HG03103 (cell line): ENCODE measurements around the gene SMAD4.
A peak's percentile ranks its signal among the peaks of the same experiment; 100 is the strongest.
"Not testable (repeated sequence)": the region's sequence is repeated elsewhere in the genome, so short reads cannot be mapped to it uniquely, and the experiment has no call there.

Experiments
- ATAC-seq: cut with Tn5 transposase; IDR thresholded peaks from one replicate; pipeline ENCODE4 v1.9.1; 2021; ENCODE audit warnings: low read depth; ENCODE audit not compliant: unreplicated experiment

Gene SMAD4

DNA sequence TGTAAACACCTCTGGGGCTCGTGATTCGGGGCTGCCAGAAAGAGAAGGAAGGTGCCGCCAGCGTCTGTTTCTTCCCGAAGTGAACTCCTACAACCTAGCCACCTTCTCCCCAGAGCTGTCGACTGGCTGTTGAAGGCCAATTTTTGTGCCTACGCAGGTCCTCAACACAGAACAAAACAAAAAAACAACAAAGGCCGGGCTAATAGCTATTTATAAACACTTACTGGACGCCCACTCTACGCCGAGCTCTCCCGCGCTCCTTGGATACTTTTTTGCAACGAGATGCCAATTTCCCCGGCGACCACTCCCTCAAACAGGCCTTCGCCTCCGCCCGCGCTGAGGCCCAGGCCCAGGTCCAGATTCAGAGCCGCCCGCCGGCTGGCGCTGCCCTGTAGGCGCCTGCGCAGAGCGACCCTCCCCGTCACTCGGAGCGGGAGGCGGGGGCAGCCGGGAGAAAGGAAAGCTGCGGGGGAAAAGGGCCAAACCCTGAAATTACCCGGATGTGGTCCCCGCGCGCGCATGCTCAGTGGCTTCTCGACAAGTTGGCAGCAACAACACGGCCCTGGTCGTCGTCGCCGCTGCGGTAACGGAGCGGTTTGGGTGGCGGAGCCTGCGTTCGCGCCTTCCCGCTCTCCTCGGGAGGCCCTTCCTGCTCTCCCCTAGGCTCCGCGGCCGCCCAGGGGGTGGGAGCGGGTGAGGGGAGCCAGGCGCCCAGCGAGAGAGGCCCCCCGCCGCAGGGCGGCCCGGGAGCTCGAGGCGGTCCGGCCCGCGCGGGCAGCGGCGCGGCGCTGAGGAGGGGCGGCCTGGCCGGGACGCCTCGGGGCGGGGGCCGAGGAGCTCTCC, at the start of gene SMAD4:
Gene SMAD4, plus strand, starts transcription at position 520 of the 843 bp plus-strand sequence. CDS start 16,834 bp downstream, outside the sequence.
- peak; percentile 53 for ATAC-seq

DNA sequence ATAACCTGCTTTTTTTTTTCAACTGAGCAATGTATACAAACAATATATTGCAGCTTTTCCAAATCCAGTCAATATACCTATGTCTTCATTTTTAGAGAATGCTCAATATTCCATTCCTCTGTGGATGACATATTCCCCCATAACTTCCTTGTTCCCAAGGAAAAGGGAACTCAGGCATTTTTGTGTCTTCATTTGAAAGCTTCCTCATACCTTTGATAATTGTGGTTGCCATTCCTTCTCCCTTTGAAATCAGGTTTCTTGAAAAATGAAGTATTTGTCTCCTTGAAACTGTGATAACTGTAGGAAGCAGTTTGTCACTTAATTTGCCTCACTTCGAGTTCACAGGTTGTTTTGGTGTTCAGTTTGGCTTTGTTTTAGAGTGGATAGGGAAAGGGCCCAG, 48.6 kb upstream of the SMAD4 start:
- ATAC-seq, result no peak

DNA sequence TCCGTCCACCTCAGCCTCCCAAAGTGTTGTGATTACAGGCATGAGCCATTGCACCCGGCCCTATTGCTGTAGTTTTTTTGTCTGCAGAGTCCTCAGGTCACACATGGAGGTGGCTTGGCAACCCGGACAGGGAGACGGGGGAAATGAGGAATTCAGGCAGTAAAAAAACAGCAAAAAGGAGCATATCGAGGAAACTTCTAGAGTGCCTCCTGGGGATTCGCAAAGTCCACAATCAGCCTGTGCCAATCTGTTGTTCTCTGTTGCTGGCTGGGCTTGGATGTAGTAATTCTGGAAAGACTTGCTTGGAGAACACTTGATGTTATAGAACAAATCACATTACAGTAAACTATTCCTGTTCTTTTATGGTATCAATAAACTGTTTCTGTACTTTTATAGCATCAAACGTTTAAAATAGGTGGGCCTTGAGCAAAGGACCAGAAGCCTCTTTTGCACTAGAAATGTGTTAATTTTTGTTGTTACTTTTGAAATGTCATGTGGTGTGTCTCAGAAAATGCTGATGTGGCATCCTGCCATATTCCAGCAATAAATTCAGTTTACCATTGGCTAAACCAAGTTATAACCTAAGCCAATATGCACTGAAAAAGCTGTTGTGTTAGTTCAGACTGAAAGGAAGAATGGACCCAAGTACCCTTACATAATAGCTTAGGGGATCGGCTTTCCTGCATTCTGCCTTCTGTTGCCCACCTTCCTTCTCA, 47.8 kb upstream of the SMAD4 start:
- no peak for ATAC-seq

DNA sequence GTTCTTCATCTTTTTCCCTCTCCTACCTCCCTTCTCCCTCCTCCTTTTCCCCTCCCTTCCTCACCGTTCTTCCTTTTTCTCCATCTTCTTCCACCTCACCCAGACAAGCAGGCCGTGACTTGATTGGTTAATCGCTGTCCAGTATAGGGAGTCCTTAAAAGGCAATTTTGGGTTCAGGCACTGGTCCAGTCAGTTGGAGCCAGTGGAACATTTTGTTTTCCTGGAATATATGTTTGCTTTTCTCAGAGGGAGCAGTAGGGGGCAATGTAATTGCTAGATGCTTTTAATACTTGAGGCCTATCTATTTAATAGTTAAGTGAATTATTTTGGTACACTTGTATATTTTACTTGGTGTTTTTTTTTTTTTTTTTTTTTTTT, 47.2 kb upstream of the SMAD4 start:
- no peak for ATAC-seq

DNA sequence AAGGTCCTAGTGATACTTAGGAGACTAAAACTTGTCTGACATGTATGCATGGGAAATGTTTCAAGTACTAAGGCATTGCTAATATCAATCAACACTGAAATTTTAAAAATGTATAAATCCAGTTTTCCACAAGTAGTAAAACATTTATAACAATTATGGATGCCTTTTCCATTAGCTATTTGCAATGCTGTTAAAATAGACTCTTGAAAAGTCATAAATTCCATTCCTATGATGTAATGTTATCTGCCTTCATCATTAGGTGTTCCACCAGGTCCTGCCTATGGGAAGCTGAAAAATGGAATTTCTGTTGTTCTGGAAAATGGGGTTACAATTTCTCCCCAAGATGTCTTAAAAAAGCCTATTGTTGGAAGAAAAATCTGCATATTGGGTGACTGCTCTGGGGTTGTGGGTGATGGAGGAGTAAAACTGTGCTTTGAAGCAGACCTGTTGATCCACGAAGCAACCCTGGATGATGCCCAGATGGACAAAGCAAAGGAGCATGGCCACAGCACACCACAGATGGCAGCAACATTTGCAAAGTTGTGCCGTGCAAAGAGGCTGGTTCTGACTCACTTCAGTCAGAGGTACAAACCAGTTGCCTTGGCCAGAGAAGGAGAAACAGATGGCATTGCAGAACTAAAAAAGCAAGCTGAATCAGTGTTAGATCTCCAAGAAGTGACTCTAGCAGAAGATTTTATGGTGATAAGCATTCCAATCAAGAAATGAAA, 43.5 kb upstream of the SMAD4 start:
- ATAC-seq, result no peak

DNA sequence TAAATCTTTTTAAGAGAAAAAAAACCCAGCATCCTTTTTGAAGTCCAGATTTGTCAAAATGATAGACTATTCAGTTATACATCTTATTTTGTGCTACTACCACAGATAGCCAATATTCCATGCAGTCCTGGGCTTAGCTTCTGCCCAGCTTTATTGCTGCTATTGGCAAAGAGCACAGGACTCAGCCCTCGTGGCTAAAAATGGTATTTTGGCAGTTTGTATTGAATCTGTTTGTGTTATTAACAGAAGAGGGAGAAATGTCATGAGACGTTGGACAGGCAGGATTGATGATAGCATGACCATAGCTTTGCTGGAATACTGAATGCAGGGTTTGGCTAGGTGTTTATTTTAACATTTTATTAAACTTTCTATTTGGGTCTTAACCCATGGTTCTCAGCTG, 42.8 kb upstream of the SMAD4 start:
- ATAC-seq, result no peak

DNA sequence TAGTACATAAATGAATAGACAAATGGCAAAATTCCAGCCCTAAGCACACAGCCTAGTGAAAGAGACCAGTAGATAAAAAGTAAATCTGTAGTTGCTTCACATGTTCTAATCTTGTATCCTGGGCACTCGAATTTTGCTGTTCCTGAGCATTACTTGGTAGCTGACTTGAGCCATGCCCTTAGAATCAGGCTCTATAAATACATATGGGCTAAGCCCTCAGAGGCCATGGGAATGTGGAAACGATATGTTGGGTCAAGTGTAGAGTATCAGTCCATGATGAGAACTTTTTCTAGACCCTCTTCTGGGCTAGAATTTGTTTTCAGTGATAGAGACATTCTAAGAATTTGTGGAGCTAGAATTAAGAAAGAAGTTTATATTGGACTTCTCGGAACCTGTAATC, 40.3 kb upstream of the SMAD4 start:
- ATAC-seq, result no peak

DNA sequence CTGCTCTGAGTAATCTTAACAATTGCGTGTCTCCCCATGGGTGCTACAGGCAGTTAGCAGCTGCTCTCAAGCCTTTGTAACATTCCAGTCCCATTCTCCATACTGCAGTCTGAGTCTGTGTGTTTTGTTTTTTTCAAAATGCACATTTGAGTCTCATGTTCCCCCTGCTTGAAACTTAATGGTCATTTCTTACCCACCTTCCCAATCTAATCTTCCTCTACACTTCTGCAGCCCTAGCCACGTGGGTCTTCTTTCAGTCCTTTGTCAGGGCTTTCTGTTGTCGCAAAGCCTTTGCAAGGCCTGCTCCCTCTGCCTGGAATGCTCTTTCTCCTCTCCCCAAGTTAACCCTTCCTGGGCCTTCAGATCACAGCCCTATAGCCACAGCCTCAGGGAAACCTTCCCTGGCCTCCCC, 37.7 kb upstream of the SMAD4 start:
- ATAC-seq, result no peak

DNA sequence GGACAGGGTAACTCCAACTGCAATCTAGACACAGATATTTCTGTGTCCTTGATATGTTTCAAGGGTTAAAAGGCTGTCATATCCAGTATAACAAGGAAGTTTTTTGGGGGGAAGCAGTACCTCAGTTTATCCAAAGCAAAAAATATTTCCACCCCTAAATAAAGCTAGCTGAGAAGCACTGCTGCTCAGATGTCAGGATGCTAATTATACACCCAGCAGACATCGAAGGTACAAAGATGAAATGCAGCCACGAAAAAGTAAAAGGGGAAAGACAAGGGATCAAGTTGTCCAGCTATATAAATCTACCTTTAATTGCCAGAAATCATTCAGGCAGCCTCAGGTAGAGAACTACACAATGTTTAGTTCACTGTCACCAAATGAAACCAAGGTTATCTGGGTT, 36.0 kb upstream of the SMAD4 start:
- no peak for ATAC-seq

DNA sequence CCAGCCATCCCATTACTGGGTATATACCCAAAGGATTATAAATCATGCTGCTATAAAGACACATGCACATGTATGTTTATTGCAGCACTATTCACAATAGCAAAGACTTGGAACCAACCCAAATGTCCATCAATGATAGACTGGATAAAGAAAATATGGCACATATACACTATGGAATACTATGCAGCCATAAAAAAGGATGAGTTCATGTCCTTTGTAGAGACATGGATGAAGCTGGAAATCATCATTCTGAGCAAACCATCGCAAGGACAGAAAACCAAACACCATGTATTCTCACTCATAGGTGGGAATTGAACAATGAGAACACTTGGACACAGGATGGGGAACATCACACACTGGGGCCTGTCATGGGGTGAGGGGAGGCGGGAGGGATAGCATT, 26.8 kb upstream of the SMAD4 start:
- not testable (repeated sequence) for ATAC-seq

DNA sequence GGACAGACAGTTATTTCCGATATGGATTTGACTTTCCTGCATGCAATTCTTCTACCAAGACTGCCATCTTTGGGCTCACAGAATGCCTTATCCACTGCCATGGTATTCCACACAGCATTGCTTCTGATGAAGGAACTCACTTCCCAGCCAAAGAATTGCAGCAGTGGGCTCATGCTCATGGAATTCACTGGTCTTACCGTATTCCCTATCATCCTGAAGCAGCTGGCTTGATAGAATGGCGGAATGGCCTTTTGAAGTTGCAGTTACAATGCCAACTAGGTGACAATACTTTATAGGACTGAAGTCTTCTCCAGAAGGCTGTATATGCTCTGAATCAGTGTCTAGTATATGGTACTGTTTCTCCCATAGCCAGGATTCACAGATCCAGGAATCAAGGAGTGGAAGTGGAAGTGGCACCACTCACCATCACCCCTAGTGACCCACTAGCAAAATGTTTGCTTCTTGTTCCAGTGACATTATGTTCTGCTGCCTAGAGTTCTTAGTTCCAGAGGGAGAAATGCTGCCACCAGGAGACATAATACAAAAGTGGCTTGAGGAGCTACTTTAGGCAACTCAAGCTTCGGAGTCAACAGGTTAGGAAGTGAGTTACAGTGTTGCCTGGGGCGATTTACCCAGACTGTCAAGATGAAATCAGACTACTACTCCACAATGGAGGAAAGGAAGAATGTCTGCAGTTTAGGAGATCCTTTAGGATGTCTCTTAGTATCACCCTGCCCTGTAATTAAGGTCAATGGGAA, 23.8 kb upstream of the SMAD4 start:
- no peak for ATAC-seq

DNA sequence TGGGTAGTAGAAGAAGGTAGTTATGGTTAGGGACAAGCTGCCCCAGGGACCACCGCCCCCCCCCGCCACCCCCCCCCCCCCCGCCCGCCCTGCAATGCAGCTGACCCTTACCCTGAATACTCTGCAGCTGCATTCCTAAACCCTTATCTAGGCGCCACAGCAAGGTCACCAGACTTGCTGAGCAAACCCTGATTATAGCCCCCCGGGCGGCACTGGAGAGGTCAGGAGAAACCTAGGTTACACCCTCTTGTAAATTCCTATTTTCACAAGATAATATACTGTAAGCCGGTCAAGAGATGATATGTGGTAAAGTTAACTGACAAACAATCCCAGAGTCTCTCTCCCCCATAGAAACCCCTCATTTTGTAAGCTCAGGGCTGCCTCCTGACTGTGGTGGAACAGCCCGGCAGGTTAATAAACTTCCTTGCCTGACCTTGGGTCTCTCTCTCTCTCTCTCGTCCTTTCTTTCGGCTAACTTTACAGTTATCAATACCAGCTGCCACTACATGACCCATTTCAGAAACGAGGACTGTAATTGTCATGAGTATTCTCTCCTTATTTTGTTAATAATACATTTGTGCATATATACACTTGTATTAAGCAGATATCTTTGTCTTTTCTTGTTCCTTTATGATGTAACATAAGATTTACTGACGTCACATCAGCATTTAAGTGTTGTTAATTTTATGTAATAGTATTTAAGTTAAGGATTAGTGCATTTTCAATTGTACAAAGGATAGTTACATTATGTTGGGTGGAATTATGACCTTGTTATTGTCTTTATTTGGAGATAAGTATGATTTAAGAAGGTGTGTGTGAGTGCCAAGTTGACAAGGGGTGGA, 22.8 kb upstream of the SMAD4 start:
- ATAC-seq, result no peak

DNA sequence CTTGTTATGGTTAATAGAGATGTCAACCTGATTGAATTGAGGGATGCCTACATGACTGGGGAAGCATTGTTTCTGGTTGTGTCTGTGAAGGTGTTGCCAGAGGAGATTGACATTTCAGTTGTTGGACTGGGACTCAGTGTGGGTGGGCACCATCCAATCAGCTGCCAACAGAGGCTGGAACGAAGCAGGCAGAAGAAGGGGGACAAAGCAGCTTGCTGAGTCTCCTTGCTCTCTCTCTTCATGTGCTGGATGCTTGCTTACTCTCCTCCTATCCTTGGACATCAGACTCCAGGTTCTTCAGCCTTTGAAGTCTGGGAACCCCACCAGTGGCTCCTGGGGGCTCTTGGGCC, 22.2 kb upstream of the SMAD4 start:
- ATAC-seq, result no peak

DNA sequence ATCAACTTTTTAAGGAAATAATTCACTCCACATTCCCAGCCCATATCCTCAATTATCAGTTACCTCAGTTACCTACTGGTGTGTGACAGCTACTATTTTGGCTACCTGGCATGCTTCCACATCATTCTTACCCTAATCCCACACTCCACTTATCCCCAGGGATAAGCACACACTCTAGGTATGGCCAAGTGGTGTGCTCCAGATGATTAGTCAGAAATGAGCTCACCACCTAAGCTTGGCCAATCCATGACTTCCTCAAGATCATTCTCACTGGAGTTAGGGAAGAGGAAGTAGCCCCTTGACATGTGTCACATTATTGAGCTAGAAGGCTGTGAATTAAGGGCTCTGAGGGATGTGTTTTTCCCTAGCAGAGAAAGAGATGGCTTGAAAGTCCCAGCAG, 20.9 kb upstream of the SMAD4 start:
- no peak for ATAC-seq

DNA sequence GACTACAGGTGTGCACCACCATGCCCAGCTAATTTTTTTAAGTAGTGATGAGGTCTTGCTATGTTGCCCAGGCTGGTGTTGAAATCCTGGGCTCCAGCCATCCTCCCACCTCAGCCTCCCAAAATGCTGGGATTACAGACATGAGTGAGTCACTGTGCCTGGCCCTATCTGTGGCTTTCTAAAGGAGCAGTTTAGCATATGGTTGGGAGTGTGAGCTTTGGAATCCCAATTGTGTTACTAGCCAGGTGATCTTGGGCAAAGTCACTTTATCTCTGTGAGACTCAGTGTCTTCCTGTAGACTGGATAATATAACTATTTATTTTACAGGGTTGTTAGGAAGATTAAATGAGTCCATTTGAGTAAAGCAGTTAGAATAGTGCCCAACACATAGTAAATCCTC, 19.8 kb upstream of the SMAD4 start:
- no peak for ATAC-seq

DNA sequence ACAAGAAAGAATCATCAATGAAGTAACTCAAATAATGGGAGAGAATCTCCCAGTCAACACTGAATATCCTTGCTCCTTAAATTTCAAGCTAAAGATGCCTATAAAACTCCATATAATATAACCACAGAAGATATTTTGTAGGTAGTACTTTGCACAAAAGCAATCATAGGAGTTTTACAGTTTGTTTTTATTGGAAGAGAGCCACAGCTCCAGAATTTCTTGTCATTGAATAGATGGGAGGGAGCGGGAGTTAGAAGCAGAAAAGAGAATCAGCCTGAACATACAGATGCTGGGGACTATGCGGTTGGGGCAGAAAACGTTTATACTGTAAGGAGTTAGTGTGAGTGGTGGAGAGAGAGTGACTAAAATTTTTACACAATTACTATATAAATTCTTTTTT, 18.3 kb upstream of the SMAD4 start:
- ATAC-seq, result no peak

DNA sequence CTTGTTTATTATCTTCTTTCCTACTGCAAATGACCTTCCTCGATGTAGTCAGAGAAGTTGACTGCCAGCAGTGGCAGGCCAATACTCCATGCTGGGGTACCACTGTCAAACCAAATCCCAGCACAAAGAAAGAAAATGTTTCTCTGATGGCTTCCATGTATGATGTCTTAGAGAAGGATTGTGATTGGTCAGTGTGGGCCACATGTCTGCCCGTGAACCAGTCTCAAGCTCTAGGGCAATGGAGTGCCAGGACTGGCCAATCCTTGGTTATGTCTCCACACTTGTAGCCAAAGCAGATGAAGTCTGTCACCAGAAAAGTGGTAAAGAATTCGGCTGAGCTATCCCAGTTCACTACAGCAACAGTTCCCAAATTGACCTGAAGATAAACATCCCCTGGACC, 17.6 kb upstream of the SMAD4 start:
- ATAC-seq, result no peak

DNA sequence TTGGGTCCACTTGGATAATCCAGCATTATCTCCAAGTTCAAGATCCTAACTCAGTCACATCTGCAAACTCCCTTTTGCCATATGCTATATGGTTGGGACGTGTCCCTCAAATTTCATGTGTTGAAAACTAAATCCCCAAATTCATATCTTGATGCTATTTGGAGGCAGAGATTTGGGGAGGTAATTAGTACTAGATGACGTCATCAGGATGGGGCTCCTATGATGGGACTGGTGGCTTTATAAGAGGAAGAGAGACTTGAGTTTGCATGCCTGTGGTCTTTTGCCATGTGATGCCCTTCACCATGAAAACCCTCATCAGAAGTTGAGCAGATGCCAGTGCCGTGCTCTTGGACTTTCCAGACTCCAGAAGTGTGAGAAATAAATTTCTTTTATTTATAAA, 16.8 kb upstream of the SMAD4 start:
- no peak for ATAC-seq

DNA sequence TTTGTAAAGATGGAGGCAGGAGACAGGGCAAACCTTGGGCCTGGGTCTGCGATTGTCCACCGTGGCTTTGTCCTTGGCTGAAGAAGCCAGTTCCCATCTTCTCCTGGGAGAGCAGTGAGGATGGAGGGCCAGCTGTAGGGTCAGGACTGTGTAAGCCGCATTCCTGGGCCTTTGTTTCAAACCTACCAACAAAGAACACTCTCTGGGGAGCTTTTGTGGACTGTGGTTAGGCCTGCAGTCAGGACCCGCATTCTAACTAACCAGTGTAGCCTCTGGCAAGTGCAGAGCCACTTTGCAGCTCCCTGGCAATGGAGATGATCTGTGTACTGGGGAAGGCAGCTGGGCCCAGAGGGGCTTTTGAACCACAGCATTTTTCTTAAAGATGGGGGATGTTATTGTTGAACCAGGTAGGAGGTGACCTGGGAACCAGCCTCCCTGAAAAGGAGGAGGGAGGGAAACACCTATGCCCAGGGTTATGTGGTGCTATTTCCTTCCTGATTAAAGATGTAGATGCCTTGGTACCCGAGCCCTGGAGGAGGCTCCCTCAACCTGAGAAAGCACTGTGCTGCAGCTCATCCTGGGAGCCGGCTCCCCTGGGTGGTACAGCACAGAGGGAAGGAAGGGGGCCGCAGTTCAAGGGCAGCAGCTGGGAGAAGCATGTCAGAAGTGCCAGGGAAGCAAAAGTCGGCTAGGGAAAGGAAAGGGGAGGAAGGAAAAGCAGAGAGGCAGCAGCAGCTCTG, 12.7 kb upstream of the SMAD4 start:
- no peak for ATAC-seq
